HEK293T (cell line): ENCODE measurements around the gene SLC7A7.

Experiments
- BHLHE40 ChIP-seq: fragments of 450-650 bp; IDR thresholded peaks from 2 replicates; pipeline ENCODE4 v1.6.1; 2016; ENCODE audit warnings: mild to moderate bottlenecking, moderate library complexity, borderline replicate concordance
- ELF4 ChIP-seq: fragments of 450-650 bp; IDR thresholded peaks from 2 replicates; pipeline ENCODE4 v1.6.1; 2017; ENCODE audit warnings: antibody characterized with exemption
- FOXA1 ChIP-seq: fragments of 450-650 bp; IDR thresholded peaks from 2 replicates; pipeline ENCODE4 v1.6.1; 2016; ENCODE audit warnings: mild to moderate bottlenecking
- FOXK2 ChIP-seq: fragments of 450-650 bp; IDR thresholded peaks from 2 replicates; pipeline ENCODE4 v1.6.1; 2016; ENCODE audit warnings: mild to moderate bottlenecking
- FOXM1 ChIP-seq: fragments of 450-650 bp; IDR thresholded peaks from 2 replicates; pipeline ENCODE4 v1.6.1; 2017; ENCODE audit warnings: mild to moderate bottlenecking, borderline replicate concordance
- HDGF ChIP-seq: fragments of 450-650 bp; IDR thresholded peaks from 2 replicates; pipeline ENCODE4 v1.6.1; 2017; ENCODE audit warnings: antibody characterized with exemption, borderline replicate concordance
- L3MBTL2 ChIP-seq: fragments of 450-650 bp; conservative IDR thresholded peaks from 2 replicates; pipeline ENCODE4 v1.6.1; 2016; ENCODE audit warnings: mild to moderate bottlenecking
- NFRKB ChIP-seq: fragments of 450-650 bp; IDR thresholded peaks from 2 replicates; pipeline ENCODE4 v1.6.1; 2016; ENCODE audit warnings: mild to moderate bottlenecking, moderate library complexity
- SP1 ChIP-seq: fragments of 450-650 bp; IDR thresholded peaks from 2 replicates; pipeline ENCODE4 v1.6.1; 2017
- SUZ12 ChIP-seq: fragments of 450-650 bp; IDR thresholded peaks from 2 replicates; pipeline ENCODE4 v1.6.1; 2016; ENCODE audit warnings: mild to moderate bottlenecking
- TARDBP ChIP-seq: fragments of 450-650 bp; IDR thresholded peaks from 2 replicates; pipeline ENCODE4 v1.6.1; 2016
- ZNF384 ChIP-seq: fragments of 450-650 bp; IDR thresholded peaks from 2 replicates; pipeline ENCODE4 v1.6.1; 2016

GRCh38 chr14:22752422-22752821, 62.8 kb downstream of the SLC7A7 start:
- TF ChIP-seq SUZ12 (no peak), NFRKB (no peak), FOXM1 (no peak), TARDBP (no peak), HDGF (no peak), FOXK2 (no peak), L3MBTL2 (no peak), SP1 (no peak), BHLHE40 (no peak), FOXA1 (no peak), ELF4 (no peak), ZNF384 (no peak)
